GM10266 (cell line): ENCODE measurements around the gene VASP.

Source experiments
- DNase-seq: peaks from one replicate; pipeline ENCODE4 v3.0.0; 2012; ENCODE audit errors: extremely low spot score
- CTCF ChIP-seq: IDR thresholded peaks from 2 replicates; pipeline ENCODE4 v1.5.1; 2012; ENCODE audit warnings: mild to moderate bottlenecking, low read depth; ENCODE audit not compliant: control insufficient read depth, insufficient read depth; ENCODE audit errors: missing control alignments

The VASP gene

DNA sequence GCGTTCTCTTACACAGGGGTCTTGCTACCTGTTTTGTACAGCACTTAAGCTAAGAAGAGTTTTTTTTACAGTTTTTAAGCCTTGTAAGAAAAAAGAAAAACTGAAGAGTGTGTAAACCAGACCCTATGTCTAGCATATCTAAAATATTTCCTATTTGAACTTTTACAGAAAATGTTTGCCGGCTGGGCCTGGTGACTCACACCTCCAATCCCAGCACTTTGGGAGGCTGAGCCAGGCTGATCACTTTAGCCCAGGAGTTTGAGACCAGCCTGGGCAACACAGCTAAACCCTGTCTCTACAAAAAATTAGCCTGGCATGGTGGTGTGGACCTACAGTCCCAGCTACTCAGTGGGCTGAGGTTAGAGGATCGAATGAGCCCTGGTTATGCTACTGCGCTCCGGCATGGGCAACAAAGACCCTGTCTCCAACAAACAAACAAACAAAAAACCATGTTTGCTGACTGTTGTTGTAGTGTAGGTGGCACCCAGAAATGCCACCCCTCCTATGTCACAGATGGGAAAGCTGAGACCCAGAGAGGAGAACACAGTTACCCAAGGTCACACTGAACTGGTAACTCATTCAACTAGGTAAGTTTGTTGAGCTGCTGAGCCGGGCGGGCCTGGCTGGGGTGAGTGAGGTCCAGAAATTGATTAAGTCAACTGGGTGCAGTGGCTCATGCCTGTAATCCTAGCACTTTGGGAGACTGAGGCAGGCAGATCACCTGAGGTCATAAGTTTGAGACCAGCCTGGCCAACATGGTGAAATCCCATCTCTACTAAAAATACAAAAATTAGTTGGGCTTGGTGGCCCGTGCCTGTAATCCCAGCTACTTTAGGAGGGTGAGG is 1.9 kb upstream of the VASP start:
- no peak for DNase-seq
- no peak for TF ChIP-seq CTCF

DNA sequence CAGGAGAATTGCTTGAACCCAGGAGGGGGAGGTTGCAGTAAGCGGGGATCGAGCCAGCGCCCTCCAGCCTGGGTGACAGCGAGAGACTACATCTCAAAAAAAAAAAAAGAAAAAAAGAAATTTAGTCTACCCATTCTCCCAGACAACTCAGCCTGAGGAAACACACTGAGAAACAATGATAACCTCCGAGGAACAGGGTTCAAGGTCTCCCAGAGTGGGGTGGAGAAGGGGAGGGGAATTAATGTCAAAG is 1.4 kb upstream of the VASP start:
- peak; percentile 8 for DNase-seq
- no peak for TF ChIP-seq CTCF

GRCh38 chr19:45506246-45506988 is 862 bp upstream of the VASP start:
- peak; percentile 95 for DNase-seq
- peak; percentile 77 for TF ChIP-seq CTCF

GRCh38 chr19:45507872-45508416 is 665 bp downstream of the VASP start:
- DNase-seq, result no peak
- no peak for TF ChIP-seq CTCF

GRCh38 chr19:45508417-45508860 is 1.2 kb downstream of the VASP start:
- TF ChIP-seq CTCF, result no peak
- DNase-seq, result peak; percentile 58

DNA sequence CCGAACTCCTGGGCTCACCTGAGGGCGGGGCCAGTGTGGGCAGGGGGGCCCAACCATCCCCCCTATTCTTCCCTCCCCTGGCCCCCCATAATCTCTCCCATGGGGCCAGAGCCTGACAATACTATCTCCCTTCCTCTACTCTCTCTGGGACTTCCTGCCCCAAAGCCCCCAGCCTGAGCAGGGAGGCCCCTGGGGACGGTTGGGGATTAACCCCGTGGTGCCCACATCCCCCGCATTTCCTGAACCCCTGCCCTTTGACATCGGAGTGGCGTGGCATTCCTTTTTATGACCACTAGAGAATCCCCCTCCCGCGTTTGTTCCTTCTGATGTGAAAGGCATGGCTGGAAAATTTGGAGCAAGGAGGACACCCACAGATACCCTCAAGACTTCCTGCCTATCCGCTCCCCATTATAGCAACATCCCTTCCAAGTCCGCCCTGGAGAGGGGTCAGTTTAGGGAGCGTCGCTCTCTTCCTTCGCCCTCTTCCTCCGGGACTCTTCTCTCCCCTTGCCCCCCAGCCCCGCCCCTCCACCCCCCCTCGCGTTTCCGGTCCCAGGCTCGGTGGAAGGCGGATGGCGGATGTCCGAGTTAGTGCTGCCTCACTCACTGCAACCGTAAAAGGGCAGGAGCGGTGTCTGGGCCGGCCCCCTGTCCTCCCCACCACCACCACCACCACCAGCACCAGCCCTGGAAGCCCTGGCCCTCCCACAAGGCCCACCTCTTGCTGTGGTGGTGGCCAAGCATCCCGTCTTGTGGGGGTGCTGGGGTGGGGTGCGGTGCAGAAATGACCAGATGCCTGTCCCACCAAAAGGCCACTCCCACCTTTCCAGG is 1.8 kb downstream of the VASP start:
- peak; percentile 88 for DNase-seq
- no peak for TF ChIP-seq CTCF
